Mesothelial cell of epicardium (in vitro differentiated cells): ENCODE data around the gene ASCC1. TPM values are rescaled to one million over a fixed set of nuclear protein-coding genes. Genes with fewer than 3 reads are reported as not detected.

ENCODE experiments used
- DNase-seq, 2 experiments: peaks; one replicate each; pipeline ENCODE4 v3.0.0; 2021; ENCODE audit warnings: low spot score in 2 of 2; ENCODE audit not compliant: unreplicated experiment in 2 of 2
- H3K27ac Mint-ChIP-seq: 2 replicates; pipeline ENCODE4 v1.8.0; 2021; ENCODE audit warnings: mixed read lengths
- H3K27me3 Mint-ChIP-seq: 2 replicates; pipeline ENCODE4 v1.8.0; 2021; ENCODE audit warnings: low read depth, mixed read lengths
- H3K36me3 Mint-ChIP-seq: 2 replicates; pipeline ENCODE4 v1.8.0; 2021; ENCODE audit warnings: mixed read lengths
- H3K4me1 Mint-ChIP-seq: 2 replicates; pipeline ENCODE4 v1.8.0; 2021; ENCODE audit warnings: mixed read lengths
- H3K4me3 Mint-ChIP-seq: 2 replicates; pipeline ENCODE4 v1.8.0; 2021; ENCODE audit warnings: mild to moderate bottlenecking, moderate library complexity, mixed read lengths
- H3K9me3 Mint-ChIP-seq: 2 replicates; pipeline ENCODE4 v1.8.0; 2021; ENCODE audit warnings: mixed read lengths
- total RNA-seq: library from RNA; stranded (reverse); gene quantifications from 3 replicates; pipeline ENCODE4 v1.2.1, GENCODE V29; 2021
- TF ChIP-seq, protein P1 (sequence below): fragments of 200-600 bp; sonication (generic); IDR thresholded peaks from one replicate; pipeline ENCODE4 v1.5.0; 2021; ENCODE audit warnings: antibody characterized with exemption; ENCODE audit not compliant: unreplicated experiment

ASCC1 gene
- total RNA-seq, 1 donor from 2014 or later = 36.6 TPM

DNA sequence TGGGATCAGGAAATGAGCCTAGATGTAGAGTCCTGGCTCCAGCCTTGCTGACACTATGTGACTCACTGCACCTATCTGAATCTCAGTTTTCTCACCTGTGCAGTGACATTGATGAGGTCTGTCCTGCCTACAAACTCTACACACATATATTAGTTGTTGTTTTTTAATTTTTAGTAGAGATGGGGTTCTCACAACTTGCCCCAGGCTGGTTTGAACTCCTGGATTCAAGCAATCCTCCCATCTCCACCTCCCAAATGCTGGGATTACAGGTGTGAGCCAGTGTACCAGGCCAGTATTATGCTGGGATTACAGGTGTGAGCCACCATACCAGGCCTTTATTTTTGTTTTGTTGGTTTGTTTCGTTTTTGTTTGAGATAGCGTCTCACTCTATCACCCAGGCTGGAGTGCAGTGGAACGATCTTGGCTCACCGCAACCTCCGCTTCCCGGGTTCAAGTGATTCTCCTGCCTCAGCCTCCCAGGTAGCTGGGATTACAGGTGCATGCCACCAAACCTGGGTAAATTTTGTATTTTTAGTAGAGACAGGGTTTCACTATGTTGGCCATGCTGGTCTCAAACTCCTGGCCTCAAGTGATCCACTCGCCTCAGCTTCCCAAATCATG is 45.8 kb upstream of the ASCC1 start:
- no peaks in the 10 kb centered on the region for H3K9me3 Mint-ChIP-seq
- no peak for DNase-seq
- TF ChIP-seq, protein P1, sequence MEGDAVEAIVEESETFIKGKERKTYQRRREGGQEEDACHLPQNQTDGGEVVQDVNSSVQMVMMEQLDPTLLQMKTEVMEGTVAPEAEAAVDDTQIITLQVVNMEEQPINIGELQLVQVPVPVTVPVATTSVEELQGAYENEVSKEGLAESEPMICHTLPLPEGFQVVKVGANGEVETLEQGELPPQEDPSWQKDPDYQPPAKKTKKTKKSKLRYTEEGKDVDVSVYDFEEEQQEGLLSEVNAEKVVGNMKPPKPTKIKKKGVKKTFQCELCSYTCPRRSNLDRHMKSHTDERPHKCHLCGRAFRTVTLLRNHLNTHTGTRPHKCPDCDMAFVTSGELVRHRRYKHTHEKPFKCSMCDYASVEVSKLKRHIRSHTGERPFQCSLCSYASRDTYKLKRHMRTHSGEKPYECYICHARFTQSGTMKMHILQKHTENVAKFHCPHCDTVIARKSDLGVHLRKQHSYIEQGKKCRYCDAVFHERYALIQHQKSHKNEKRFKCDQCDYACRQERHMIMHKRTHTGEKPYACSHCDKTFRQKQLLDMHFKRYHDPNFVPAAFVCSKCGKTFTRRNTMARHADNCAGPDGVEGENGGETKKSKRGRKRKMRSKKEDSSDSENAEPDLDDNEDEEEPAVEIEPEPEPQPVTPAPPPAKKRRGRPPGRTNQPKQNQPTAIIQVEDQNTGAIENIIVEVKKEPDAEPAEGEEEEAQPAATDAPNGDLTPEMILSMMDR = no peak
- peaks cover 58% of the 10 kb centered on the region for H3K4me1 Mint-ChIP-seq
- peak overlapping the region; percentile 70 for H3K4me3 Mint-ChIP-seq
- H3K36me3 Mint-ChIP-seq = no peaks in the 10 kb centered on the region
- peak overlapping the region; percentile 97 for H3K27ac Mint-ChIP-seq
- H3K27me3 Mint-ChIP-seq = no peaks in the 10 kb centered on the region

GRCh38 chr10:72260976-72261783 is 45.1 kb upstream of the ASCC1 start:
- TF ChIP-seq, protein P1 = no peak
- no peaks in the 10 kb centered on the region for H3K9me3 Mint-ChIP-seq
- peak; percentile 70 to 85 for DNase-seq
- H3K4me1 Mint-ChIP-seq = peaks cover 61% of the 10 kb centered on the region
- peak overlapping the region; percentile 70 for H3K4me3 Mint-ChIP-seq
- H3K36me3 Mint-ChIP-seq = no peaks in the 10 kb centered on the region
- peak overlapping the region; percentile 97 for H3K27ac Mint-ChIP-seq
- H3K27me3 Mint-ChIP-seq = no peaks in the 10 kb centered on the region

GRCh38 chr10:72260239-72260975 is 44.3 kb upstream of the ASCC1 start:
- DNase-seq = no peak

GRCh38 chr10:72259491-72260238 is 43.6 kb upstream of the ASCC1 start:
- no peak for DNase-seq
- Mint-ChIP-seq H3K4me3 (peak overlapping the region; percentile 70), H3K4me1 (peaks cover 61% of the 10 kb centered on the region), H3K27ac (peak overlapping the region; percentile 98), H3K27me3 (no peaks in the 10 kb centered on the region), H3K9me3 (no peaks in the 10 kb centered on the region), H3K36me3 (no peaks in the 10 kb centered on the region)
- TF ChIP-seq, protein P1 = no peak

More at GRCh38 chr10:72260239-72260975, 44.3 kb upstream of the ASCC1 start:
- peaks cover 59% of the 10 kb centered on the region for H3K4me1 Mint-ChIP-seq
- peak overlapping the region; percentile 98 for H3K27ac Mint-ChIP-seq
- H3K4me3 Mint-ChIP-seq = peak overlapping the region; percentile 70
- H3K36me3 Mint-ChIP-seq = no peaks in the 10 kb centered on the region
- no peaks in the 10 kb centered on the region for H3K27me3 Mint-ChIP-seq
- TF ChIP-seq, protein P1 = no peak
- no peaks in the 10 kb centered on the region for H3K9me3 Mint-ChIP-seq

DNA sequence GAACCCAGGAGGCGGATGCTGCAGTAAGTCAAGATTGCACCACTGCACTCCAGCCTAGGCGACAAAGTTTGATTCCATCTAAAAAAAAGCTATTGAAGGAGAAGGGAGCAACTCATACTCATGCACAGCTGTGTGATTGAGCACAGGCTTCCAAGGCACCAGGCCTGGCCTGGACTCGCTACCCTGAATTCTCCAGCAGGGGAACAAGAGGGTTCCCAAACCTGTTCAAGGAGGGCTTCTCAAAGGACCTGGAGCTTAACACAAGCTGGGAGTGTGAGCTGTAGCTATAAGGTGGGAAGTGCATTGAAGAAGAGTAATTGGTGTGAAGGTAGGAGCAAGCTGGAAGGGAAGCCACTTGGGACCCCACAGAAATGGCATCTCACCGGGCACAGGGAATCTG is 42.5 kb upstream of the ASCC1 start:
- H3K9me3 Mint-ChIP-seq = no peaks in the 10 kb centered on the region
- peak overlapping the region; percentile 77 for H3K27ac Mint-ChIP-seq
- no peak overlapping the region for H3K4me3 Mint-ChIP-seq
- H3K4me1 Mint-ChIP-seq = peaks cover 60% of the 10 kb centered on the region
- TF ChIP-seq, protein P1 = no peak
- H3K27me3 Mint-ChIP-seq = no peaks in the 10 kb centered on the region
- H3K36me3 Mint-ChIP-seq = no peaks in the 10 kb centered on the region
- DNase-seq = no peak
